HTERT RPE-1 (cell line): Measurements from ENCODE around the gene PLTP.
"Not testable (repeated sequence)": the region's sequence is repeated elsewhere in the genome, so short reads cannot be mapped to it uniquely, and the experiment has no call there.

Experiments used
- in situ Hi-C: fragments of 300-500 bp; cut with MboI; formaldehyde crosslinking; loops from 4 replicates; pipeline ENCODE4 v1.14.3; 2020; ENCODE audit warnings: low sequenced_read_pairs

PLTP gene

DNA sequence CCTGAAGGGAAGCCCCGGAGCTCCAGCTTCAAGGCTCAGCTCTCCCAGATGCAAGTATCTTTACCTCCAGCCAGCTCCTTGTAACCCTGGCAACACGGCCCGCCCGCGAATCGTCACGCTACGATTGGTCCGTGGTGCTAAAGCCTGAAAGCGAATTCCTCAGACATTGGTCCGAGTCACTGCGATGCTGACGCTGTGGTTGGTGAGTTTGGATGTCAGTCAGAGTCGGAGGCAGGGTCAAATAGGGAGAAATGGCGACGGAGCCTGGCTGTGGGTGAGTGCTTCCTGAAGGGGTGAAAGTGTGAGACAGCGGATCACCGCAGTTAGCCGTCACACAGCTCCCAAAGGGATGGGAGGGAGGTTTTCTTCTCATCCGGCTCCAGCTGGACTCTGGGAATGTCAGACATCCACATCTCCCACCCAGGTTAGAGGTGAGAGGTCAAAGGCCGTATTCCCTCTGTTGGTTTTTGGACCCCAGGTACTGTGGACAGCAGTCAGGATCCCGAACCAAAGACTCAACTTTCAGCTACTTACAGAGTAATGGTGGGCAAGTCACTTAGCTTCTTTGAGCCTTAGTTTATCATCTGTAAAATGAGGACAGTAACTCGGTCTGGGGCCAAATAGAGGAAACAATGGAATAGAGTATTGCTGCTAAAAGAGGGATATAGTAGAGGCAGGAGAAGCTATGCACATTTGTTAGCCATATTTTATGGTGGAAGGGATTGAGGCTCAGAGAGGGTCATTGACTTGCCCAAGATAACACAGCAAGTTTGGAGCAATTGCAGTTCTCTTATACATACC, 30.8 kb downstream of the PLTP start, which contains the start of gene ZSWIM1:
TSS of gene ZSWIM1 (plus strand) at position 240 of the 801 bp plus-strand sequence. CDS start 1,366 bp downstream, outside the sequence.
- in situ Hi-C loops, result no loop called here

DNA sequence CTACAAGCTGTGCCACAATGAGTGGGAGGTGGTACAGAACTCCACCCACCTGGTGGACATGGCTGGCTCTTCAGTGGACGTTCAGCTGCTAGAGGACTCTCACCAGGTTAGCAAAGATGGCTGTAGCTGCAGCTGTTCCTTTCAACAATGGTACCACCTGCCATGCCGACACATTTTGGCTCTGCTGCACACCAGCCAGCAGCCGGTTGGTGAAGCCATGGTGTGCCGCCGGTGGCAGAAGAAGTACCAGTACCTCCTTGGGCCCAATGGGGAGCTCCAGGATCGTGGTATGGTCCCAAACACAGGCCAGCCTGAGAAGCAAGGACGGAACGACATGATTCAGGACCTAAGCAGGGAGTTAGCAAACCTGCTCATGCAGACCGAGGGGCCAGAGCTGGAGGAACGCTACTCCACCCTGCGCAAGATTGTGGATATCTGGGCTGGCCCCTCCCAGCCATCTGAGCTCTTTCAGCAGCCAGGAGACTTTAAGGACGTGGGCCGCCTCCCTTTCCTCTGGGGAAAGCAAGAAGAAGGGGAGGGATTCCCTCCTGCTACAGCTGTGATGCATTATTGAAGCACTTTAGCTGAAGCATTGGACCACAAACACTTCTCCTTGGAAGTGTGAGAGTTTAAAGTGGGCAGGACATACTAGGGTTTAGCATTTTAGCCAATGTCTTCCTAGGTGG, 33.7 kb downstream of the PLTP start:
- in situ Hi-C loops, result no loop called here

DNA sequence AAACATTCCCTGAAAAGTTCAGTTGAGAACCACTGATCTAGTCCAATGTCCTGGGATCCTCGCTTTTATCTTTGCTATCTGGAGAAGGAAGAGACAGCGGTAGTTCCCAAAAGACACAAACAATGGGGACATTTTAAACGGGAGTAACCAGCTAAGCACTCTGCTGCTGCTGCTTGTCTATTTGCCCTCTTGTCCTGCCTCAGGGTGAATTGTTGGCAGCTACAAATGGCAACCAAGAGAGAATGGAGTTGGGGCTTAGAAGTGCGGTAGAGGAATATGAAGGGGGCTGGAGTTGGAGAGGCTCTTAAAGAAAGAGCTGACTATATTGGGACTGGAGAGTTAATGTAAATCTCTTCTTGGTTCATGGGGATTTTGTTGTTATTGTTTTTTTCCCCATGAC, 37.4 kb downstream of the PLTP start:
- in situ Hi-C loops, result no loop called here

DNA sequence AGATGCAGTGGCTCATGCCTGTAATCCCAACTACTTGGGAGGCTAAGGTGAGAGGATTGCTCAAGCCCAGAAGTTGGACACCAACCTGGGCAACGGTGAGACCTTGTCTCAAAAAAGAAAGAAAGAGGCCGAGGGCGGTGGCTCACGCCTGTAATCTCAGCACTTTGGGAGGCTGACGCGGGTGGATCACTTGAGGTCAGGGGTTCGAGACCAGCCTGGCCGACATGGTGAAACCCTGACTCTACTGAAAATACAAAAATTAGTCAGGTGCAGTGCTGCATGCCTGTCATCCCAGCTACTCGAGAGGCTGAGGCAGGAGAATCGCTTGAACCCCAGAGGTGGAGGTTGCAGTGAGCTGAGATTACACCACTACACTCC, 37.9 kb downstream of the PLTP start:
- in situ Hi-C loops, result not testable (repeated sequence)

DNA sequence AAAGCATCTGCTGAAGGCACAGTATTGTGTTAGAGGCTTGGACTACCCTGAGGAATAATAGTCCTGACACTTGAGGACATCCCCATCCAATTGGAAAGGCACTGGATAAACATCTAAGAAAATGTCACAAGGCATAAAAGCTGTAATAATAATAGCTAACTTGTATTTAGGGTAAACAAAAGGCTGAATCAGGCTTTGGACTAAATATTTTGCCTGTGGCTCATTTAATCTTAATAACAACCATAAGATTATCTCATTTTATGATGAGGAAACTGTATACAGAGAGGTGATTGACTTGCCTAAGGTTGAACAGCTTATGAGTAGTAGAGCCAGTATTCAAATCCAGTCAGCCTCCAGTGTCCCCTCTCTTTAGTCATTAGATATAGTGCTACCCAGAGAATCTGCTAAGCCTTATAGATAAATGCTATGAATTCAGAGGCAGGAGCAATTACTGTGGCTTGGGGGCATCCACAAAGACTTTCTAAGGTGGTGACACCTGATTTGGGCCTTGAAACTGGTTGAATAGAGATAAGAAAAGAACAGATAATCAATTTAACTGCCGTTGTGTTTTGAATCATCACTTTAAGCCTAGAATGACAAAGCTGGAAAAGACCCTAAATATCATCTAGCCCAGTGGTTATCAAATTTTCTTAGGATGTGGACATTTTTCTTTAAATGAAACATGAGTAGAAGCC, 38.4 kb downstream of the PLTP start:
- in situ Hi-C loops, result no loop called here

DNA sequence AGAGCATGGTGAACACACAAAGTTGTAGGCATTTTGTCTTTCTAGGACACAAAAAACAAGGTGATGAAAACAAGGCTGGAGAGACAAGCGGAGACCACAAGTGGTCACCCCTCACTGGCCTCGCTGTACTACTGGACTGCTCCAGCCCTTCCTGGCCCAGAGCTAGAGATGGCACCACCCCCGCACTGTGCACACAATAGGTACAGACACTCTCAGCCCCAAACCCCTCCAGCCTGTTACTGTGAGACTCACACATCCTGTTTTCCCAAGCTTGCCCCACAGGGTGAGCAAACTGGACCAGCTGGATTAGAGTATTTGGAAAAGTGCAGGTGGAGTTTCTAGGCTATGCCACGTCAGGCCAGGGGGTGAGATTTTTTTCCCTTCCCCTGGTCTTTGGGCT, 39.3 kb downstream of the PLTP start:
- in situ Hi-C loops, result no loop called here

DNA sequence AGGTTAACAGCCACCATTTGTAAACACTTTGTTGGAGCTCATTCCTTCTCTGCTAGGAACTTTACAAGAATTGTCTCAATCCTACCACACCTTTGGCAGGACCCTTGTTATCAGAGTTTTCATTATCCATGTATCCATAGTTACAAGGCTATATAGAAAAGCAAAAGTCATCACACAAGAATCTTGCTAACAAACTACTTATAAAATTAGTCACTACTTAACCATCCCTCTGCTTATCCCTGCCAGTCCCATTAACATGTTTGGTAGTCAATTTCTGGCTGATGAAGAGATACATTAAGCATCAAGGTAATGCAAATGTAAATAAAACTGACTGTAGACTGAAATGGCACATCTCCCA, 44.2 kb downstream of the PLTP start:
- in situ Hi-C loops, result no loop called here

DNA sequence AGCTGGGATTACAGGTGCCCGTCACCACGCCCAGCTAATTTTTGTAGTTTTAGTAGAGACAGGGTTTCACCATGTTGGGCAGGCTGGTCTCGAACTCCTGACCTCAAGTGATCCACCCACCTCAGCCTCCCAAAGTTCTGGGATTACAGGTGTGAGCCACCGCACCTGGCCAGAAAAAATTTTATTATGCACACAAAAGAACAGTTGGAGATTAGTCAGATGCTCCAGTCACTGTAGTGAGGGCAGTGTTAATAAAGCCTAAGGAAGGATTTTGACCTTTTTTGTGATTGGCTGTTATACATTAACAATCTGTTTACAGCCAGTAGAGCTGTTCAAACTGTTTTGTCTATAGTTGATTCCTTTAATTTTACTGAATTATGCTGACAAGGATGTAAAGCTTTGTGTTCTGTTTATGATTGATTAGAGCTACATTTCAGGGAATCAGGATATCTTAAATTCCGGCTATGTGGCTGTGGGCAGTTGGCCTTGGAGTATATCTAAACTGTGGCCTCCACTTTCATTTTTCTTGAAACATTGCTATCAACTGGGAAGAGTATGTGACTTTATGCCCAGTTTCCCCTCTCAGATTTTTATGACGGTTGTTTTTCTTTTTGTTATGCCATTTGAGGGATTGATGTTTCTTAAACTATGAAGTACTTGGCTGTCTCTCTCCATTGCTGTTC, 44.7 kb downstream of the PLTP start:
- in situ Hi-C loops, result no loop called here

DNA sequence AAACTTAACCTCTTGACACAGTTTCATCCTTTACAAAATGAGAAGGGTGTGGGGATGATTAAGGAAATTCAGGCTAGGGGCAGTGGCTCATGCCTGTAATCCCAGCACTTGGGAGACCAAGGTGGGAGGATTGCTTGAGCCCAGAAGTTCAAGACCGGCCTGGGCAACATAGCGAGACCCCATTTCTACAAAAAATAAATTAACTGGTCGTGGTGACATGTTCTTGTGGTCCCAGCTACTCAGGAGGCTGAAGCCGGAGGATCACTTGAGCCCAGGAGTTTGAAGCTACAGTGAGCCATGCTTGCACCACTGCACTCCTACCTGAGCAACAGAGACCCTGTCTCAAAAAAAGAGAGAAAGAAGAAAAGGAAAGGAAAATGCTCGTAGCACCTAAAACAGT, 45.5 kb downstream of the PLTP start:
- in situ Hi-C loops, result no loop called here

DNA sequence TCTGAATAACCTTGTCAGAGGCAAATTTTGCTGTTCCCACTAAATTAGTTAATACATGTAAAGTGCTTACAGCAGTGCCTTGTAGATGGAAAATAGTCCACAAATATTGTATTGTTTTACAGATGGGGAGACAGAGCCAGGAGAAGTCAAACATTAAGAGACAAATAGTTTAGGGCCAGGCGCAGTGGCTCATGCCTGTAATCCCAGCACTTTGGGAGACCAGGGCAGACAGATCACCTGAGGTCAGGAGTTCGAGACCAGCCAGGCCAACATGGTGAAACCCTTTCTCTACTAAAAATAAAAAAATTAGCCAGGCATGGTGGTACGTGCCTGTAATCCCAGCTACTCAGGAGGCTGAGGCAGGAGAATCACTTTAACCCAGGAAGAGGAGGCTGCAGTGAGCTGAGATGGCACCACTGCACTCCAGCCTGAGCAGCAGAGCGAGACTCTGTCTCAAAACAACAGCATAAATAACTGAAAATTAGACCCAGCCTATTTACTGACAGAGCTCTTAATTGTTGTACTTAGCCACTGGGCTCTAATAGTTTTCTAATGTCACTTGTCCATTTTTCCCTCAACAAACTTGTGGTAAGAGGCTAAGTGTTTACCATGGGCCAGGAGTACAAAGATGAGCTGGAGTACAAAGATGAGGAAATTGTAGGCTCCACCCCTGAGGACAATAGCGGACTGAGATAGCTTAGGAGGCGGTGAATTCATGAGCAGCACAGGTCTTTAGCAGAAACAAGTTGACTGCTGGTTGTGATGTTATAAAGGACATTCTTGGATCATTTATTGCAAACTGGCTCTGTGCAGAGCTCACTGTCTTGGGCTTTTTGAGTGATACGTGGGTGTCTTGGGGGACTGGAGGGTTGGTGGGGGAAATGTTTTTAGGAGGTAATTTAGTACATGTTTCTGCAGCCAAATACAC, 48.1 kb downstream of the PLTP start:
- in situ Hi-C loops, result no loop called here

DNA sequence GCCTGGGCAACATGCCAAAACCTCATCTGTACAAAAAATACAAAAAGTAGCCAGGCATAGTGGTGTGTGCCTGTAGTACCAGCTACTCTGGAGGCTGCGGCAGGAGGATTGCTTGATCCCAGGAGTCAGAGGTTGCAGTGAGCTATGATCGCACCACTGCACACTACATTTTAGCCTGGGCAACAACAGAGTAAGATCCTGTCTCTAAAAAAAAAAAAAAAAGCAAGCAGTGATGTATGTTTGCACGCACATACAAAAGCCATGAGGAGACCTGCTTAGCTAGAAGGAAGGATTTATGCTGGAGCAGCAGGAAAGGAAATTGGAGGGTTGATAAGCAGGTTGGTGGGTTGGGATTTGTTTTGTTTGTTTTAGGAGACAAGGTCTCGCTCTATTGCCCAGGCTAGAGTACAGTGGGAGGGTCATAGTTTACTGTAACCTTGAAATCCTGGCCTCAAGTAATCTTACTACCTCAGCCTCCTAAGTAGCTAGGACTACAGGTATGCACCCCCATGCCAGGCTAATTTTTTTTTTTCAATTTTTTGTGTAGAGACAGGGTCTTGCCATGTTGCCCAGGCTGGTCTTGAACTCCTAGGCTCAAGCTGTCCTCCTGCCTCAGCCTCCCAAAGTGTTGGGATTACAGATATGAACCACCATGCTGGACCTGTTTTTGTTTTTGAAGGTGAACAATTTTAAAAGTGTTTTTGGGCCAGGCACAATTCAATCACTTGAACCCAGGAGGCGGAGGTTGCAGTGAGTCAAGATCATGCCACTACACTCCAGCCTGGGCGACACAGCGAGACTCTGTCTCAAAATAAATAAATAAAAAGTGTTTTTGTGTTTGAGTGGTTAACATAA, 50.5 kb downstream of the PLTP start:
- in situ Hi-C loops, result no loop called here

DNA sequence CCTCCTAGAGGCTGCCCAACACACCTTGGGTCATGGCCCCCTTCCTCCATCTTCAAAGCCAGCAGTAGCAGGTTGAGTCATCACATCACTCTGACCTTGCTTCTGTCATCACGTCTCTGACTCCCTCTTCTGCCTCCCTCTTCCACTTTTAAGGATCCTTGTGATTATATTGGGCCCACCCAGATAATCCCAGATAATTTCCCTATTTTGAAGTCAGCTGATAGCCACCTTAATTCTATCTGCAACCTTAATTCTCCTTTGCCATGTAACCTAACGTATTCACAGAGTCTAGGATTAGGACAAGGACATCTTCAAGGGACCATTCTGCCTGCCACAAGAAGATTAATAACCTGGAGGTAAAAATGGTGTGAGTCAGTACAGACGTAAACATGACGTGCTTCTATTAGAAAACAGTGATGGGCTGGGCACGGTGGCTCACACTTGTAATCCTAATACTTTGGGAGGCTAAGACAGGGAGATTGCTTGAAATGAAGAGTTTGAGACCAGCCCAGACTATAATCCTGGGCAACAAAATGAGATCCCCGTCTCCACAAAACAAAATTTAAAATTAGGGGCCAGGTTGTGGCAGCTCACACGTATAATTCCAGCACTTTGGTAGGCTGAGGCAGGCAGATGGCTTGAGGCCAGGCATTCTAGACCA, 51.3 kb downstream of the PLTP start:
- in situ Hi-C loops, result no loop called here

DNA sequence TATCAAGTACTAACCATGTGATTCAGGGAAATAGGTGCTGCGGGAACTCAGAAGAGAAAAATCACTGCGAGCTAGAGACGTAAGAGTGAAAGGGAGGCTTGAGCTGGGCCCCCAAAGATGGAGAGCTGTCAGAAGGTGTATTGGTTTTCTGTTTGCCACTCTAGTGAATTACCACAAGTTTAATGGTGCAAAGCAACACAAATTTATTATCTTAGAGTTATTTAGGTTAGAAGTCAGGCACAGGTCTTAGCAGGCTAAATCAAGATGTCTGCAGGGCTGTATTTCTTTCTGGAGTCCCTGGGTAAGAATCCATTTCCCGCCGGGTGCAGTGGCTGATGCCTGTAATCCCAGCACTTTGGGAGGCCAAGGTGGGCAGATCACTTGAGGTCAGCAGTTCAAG, 52.0 kb downstream of the PLTP start:
- in situ Hi-C loops, result no loop called here

DNA sequence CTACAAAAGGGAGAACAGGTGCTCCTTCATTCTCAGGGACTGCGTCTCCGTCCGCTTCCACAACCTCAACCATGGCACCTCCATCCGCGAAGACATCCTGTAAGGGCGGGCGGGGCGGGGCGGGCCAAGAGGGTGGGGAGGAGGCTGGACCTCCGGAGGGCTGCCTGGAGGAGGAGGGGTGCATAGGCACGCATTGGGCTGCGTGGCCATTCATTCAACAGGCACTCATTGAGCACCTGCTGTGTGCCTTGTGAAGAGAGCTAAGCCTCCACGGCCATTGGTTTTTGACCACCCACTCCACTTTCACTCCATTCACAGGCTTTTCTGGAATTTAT, 54.1 kb downstream of the PLTP start:
- in situ Hi-C loops, result no loop called here

DNA sequence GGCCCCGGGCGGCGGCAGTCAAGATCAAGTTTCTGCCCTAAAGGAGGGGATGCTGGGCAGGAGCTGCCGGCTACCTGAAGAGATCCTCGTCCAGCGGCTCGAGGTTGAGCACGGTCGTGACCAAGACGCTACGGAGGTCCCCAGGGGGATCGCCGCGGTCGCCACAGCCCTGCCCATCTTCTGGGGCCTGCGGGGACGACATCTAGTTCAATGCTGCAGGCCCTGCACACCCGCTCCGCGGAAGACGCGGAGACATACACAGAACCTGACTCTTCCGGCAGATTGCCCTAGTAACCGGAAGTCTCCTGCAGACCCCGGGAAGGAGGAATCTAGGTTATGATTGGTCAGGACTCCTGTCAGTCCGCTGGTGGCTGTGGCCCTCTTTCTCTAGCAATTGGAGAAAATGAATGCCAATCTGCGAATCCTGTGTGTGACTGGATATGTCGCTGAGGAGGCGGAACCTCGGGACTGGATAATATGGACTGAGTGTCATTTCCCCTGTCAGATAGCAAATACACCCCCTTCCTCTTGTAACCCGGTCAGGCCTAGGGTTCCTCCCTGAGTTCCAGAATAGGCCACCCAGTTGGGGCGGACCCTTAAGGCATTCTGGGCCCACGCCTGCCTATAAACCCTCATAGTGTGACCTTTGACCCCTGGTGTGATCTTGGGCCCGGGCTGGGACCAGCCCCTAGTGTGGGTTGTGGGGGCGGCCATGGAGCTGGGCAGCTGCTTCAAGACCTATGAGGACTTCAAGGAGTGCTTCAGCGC, 54.7 kb downstream of the PLTP start, which contains the start of the genes ACOT8 and ZSWIM3:
TSS of gene ACOT8 (minus strand) at position 279 of the 768 bp plus-strand sequence. CDS start at position 202, 77 bp downstream.
TSS of gene ZSWIM3 (plus strand) at position 501 of the 768 bp plus-strand sequence. CDS start at position 713, 212 bp downstream.
- in situ Hi-C loops, result no loop called here

DNA sequence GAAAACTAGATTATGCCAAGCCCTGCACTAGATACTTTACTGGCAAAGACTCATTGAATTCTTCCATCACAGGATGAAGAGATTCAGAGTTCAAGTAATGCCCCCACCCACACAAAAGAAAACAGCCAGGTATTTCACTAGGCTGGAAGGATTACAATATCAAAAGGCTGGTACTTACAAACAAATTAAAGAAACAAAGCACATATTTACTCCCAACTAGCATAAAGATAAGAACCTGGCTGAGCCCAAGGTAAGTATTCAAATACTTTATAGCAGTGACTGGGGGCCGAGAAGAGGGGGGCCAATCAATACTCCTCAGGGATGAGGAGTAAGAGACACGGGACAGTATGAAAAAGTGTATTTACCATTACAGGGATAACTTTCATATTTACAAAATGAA, 58.5 kb downstream of the PLTP start:
- in situ Hi-C loops, result no loop called here

DNA sequence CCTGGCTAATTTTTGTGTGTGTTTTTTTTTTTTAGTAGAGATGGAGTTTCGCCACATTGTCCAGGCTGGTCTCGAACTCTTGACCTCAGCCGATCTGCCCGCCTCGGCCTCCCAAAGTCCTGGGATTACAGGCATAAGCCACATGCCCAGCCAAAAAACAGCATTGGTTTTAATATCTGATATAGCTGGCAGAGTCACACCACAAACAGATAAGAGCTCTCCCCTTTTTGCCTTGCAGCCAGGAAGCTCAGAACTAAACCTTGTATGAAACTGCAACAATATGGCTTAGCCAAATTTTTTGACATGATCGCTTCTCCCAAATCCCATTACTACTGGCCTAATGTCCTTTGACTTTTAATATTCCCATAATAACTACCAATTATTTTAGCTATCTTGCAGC, 59.6 kb downstream of the PLTP start:
- in situ Hi-C loops, result no loop called here

DNA sequence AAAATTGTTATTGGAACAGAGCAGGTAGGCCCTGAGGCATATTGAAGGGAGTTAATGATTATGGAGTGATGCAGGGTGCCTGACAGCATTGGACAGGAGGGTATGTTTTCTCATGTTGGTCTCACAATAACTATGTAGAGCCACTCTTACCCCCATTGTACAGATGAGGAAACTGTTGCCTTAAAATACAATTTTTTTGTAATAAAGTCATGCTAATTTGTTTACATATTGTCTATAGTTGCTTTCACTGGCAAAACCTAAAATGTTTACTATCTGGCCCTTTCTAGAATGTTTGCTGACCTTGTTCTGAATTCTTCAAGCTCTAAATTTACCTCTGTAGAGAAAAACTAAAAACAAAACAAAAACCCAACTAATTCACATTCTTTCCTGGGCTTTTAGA, 60.5 kb downstream of the PLTP start:
- in situ Hi-C loops, result no loop called here
